Measurements from ENCODE around the gene MSH3.

MSH3 gene

DNA sequence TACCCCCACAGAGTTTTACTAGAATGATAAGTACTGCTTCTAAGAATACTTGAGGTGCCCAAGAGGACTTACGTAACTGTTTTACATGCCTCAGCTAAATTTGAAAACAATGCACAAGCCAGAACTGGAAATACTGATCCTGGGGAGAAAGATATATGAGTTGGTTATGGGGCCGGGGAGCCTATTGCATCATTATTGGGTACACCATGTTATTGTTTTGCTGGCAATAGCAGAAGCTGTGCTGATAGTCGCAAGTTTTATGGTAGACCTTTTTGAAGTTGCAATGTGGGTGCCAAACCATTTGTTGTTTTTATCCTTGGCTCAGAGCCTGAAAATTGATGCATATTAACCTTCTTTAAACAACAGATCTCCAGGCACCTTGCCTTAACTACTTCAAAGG lies 108.8 kb downstream of the MSH3 start:
- TF ChIP-seq CTCF (IDR thresholded peaks at IDR 0.05; ENCODE audit: low read depth, low read length, missing control alignments) = no peak
- DNase-seq (ENCODE audit: low read depth) = no peak

DNA sequence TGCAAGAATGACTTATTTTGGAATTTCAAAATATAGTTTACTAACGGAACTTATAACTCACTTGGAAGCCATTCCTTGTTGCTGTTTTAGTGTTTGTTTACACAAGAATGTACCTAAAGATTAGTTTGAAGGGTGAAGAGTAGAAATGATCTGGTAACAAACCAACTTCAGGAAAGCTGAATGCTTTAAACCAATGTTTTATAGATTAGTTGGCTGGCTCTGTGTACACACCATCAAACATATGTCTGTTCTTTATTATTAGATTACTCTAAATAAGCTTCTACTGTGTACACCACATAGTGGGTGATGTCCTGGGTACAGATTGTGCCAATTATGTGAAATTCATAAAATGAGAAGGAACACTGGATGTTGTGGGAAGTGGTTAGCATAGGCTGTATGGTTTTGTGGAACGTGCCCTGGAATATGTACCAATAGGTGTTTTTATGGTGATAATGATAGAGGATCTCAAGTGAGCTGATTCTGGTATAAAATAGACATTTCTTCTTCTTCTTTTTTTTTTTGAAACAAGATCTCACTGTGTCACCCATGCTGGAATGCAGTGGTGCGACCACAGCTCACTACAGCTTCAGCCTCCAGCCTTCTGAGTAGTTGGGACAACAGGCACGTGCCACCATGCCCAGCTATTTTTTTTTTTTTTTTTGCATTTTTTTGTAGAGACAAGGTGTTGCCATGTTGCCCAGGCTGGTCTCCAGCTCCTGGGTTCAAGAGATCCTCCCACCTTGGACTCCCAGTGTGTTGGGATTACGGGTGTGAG lies 109.6 kb downstream of the MSH3 start:
- H3K4me3 ChIP-seq (ENCODE audit: low read depth, low read length) = no peak overlapping the region
- no peak for DNase-seq (ENCODE audit: low read depth)
- no peak for TF ChIP-seq CTCF (IDR thresholded peaks at IDR 0.05; ENCODE audit: low read depth, low read length, missing control alignments)

More for the DNA sequence above, 108.8 kb downstream of the MSH3 start:
- H3K4me3 ChIP-seq (ENCODE audit: low read depth, low read length) = no peak overlapping the region

- no peak for DNase-seq (ENCODE audit: low read depth)
- TF ChIP-seq CTCF (IDR thresholded peaks at IDR 0.05; ENCODE audit: low read depth, low read length, missing control alignments) = no peak
- H3K4me3 ChIP-seq (ENCODE audit: low read depth, low read length) = no peak overlapping the region
Measured at GRCh38 chr5:80764786-80765185, 110.3 kb downstream of the MSH3 start.

DNA sequence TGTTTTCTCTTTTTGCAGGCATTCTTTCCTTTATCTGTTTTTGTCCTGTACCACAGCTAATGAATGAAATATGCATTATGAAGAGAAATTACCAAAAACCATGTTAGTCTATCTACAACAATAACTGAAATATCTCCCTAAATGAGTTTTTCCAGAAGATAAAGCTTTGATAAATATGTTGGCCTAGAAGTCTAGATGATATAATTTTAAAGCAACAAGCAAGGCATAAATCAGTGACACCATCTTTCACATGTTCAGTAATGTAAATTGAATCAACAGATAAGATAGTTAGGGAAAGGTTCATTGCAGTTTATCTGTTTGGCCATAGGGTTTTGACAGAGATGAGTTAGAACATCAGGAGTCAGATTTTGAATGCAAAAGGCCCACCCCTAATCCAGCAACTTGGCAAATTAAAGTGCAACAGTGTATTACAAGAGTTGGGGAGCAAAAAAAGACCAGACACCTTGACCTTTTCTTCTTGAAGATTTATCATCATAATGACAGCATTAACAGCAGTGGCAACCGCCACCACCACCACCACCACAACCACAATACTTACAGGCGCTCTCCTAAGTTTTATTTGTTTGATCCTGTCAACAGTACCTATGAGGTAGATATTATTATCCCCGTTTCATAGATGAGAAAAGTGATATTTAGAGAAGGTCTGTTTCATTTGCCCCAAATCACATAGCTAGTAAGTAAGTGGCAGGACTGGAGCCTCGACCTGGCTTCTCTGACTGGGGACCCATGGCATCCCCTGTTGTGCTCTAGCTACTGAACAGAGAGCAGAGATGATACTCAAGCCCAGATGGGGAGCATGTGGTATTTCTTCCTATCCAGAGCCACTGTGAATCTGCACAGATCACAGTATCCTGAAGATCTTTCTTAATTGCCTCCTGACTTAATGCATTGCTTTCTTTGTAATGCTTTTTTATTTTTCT lies 123.2 kb downstream of the MSH3 start:
- TF ChIP-seq CTCF (IDR thresholded peaks at IDR 0.05; ENCODE audit: low read depth, low read length, missing control alignments) = no peak
- no peak for DNase-seq (ENCODE audit: low read depth)
- H3K4me3 ChIP-seq (ENCODE audit: low read depth, low read length) = no peak overlapping the region

- H3K4me3 ChIP-seq (ENCODE audit: low read depth, low read length) = no peak overlapping the region
- no peak for TF ChIP-seq CTCF (IDR thresholded peaks at IDR 0.05; ENCODE audit: low read depth, low read length, missing control alignments)
- no peak for DNase-seq (ENCODE audit: low read depth)
Measured at GRCh38 chr5:80780024-80780423, 125.6 kb downstream of the MSH3 start.

GRCh38 chr5:80780761-80781285 lies 126.4 kb downstream of the MSH3 start:
- no peak for TF ChIP-seq CTCF (IDR thresholded peaks at IDR 0.05; ENCODE audit: low read depth, low read length, missing control alignments)
- H3K4me3 ChIP-seq (ENCODE audit: low read depth, low read length) = no peak overlapping the region
- no peak for DNase-seq (ENCODE audit: low read depth)

Measured in GM12864 (cell line).